ENCODE results near the gene SYNC.

Gene SYNC

GRCh38 chr1:32702599-32703478 is at the start of gene SYNC:
TSS of gene SYNC (minus strand) at chr1:32702770. CDS start at chr1:32702660, 110 bp downstream.
- Histone ChIP-seq H3K4me3 (ENCODE audit: severe bottlenecking) (peak within 1 kb of the TSS; percentile 56), H3K4me1 (ENCODE audit: insufficient read depth, poor library complexity, severe bottlenecking) (peaks cover 10% of the 10 kb centered on the region), H3K27me3 (ENCODE audit: insufficient read depth, poor library complexity, severe bottlenecking) (no peaks in the 10 kb centered on the region), H3K36me3 (ENCODE audit: low read depth) (no peaks in the 10 kb centered on the region), H3K9me3 (ENCODE audit: severe bottlenecking) (no peaks in the 10 kb centered on the region), H3K27ac (ENCODE audit: poor library complexity, severe bottlenecking) (peak within 1 kb of the TSS; percentile 39)
- peak; percentile 48; the same call in 2 of the 3 replicates for ATAC-seq (ENCODE audit: low read depth)
- no peak for TF ChIP-seq CTCF (IDR thresholded peaks at IDR 0.05; ENCODE audit: poor library complexity, severe bottlenecking)
- DNase-seq (ENCODE audit: low spot score), result no peak

- no peak for ATAC-seq (ENCODE audit: low read depth)
- DNase-seq (ENCODE audit: low spot score), result no peak
- H3K9me3 ChIP-seq (ENCODE audit: severe bottlenecking), result no peaks in the 10 kb centered on the region
- no peaks in the 10 kb centered on the region for H3K4me1 ChIP-seq (ENCODE audit: insufficient read depth, poor library complexity, severe bottlenecking)
- peak; percentile 13 for TF ChIP-seq CTCF (IDR thresholded peaks at IDR 0.05; ENCODE audit: poor library complexity, severe bottlenecking)
- H3K27me3 ChIP-seq (ENCODE audit: insufficient read depth, poor library complexity, severe bottlenecking), result no peaks in the 10 kb centered on the region
- H3K4me3 ChIP-seq (ENCODE audit: severe bottlenecking), result no peak overlapping the region
- peaks cover 10% of the 10 kb centered on the region; the same call in 1 of the 2 replicates for H3K36me3 ChIP-seq (ENCODE audit: low read depth)
- no peak overlapping the region for H3K27ac ChIP-seq (ENCODE audit: poor library complexity, severe bottlenecking)
Observed at GRCh38 chr1:32749771-32750170, 47.2 kb upstream of the SYNC start.

- Histone ChIP-seq H3K27me3 (ENCODE audit: insufficient read depth, poor library complexity, severe bottlenecking) (no peaks in the 10 kb centered on the region), H3K9me3 (ENCODE audit: severe bottlenecking) (no peaks in the 10 kb centered on the region), H3K27ac (ENCODE audit: poor library complexity, severe bottlenecking) (no peak overlapping the region), H3K4me3 (ENCODE audit: severe bottlenecking) (no peak overlapping the region), H3K36me3 (ENCODE audit: low read depth) (peaks cover 15% of the 10 kb centered on the region), H3K4me1 (ENCODE audit: insufficient read depth, poor library complexity, severe bottlenecking) (no peaks in the 10 kb centered on the region)
- ATAC-seq (ENCODE audit: low read depth), result no peak
- DNase-seq (ENCODE audit: low spot score), result no peak
- no peak for TF ChIP-seq CTCF (IDR thresholded peaks at IDR 0.05; ENCODE audit: poor library complexity, severe bottlenecking)
Observed at GRCh38 chr1:32749332-32749731, 46.8 kb upstream of the SYNC start.

GRCh38 chr1:32748926-32749325 is 46.4 kb upstream of the SYNC start:
- no peak for TF ChIP-seq CTCF (IDR thresholded peaks at IDR 0.05; ENCODE audit: poor library complexity, severe bottlenecking)
- DNase-seq (ENCODE audit: low spot score) (no peak), ATAC-seq (ENCODE audit: low read depth) (no peak)
- no peaks in the 10 kb centered on the region for H3K27me3 ChIP-seq (ENCODE audit: insufficient read depth, poor library complexity, severe bottlenecking)
- H3K9me3 ChIP-seq (ENCODE audit: severe bottlenecking), result no peaks in the 10 kb centered on the region
- no peak overlapping the region for H3K27ac ChIP-seq (ENCODE audit: poor library complexity, severe bottlenecking)
- H3K36me3 ChIP-seq (ENCODE audit: low read depth), result peaks cover 19% of the 10 kb centered on the region
- H3K4me1 ChIP-seq (ENCODE audit: insufficient read depth, poor library complexity, severe bottlenecking), result no peaks in the 10 kb centered on the region
- no peak overlapping the region for H3K4me3 ChIP-seq (ENCODE audit: severe bottlenecking)

- peaks cover 21% of the 10 kb centered on the region for H3K36me3 ChIP-seq (ENCODE audit: low read depth)
- TF ChIP-seq CTCF (IDR thresholded peaks at IDR 0.05; ENCODE audit: poor library complexity, severe bottlenecking), result no peak
- H3K9me3 ChIP-seq (ENCODE audit: severe bottlenecking), result no peaks in the 10 kb centered on the region
- DNase-seq (ENCODE audit: low spot score) (no peak), ATAC-seq (ENCODE audit: low read depth) (no peak)
- no peak overlapping the region for H3K27ac ChIP-seq (ENCODE audit: poor library complexity, severe bottlenecking)
- no peaks in the 10 kb centered on the region for H3K4me1 ChIP-seq (ENCODE audit: insufficient read depth, poor library complexity, severe bottlenecking)
- no peak overlapping the region for H3K4me3 ChIP-seq (ENCODE audit: severe bottlenecking)
- no peaks in the 10 kb centered on the region for H3K27me3 ChIP-seq (ENCODE audit: insufficient read depth, poor library complexity, severe bottlenecking)
Observed at GRCh38 chr1:32748348-32748747, 45.8 kb upstream of the SYNC start.
